SK-N-SH (cell line): ENCODE measurements around the gene POLE3. TPM values are rescaled to one million over a fixed set of nuclear protein-coding genes. Genes with fewer than 3 reads are reported as not detected.

ENCODE experiments used
- CTCF ChIA-PET: fragments of 300-600, 350-600 bp; formaldehyde crosslinking; extraction: SDS; loops from one replicate; lab custom pipeline; 2021; lab: Yijun Ruan, JAX
- POLR2A ChIA-PET: fragments of 350-600 bp; sonication (Branson Sonifier 250); formaldehyde crosslinking; extraction: SDS; loops from one replicate; lab custom pipeline; 2020; ENCODE audit warnings: antibody characterized with exemption, inconsistent platforms; lab: Yijun Ruan, JAX
- DNase-seq: peaks from one replicate; pipeline ENCODE4 v3.0.0; 2012
- H2AFZ ChIP-seq: fragments of 200-600 bp; sonication (generic); 2 replicates; pipeline ENCODE4 v1.8.1; 2016; ENCODE audit warnings: antibody characterized with exemption, mild to moderate bottlenecking, low read depth
- H3F3A ChIP-seq: fragments of 200-600 bp; sonication (generic); replicated peaks from 2 replicates; pipeline ENCODE3; 2016; ENCODE audit warnings: antibody characterized with exemption, mild to moderate bottlenecking; ENCODE audit not compliant: insufficient read depth
- H3K27ac ChIP-seq, 2 experiments: fragments of 200-500 bp in 1 of 2; fragments of 200-600 bp in 1 of 2; sonication (Bioruptor generic) in 1 of 2; sonication (generic), shearing (Covaris generic) in 1 of 2; 2 replicates each; pipeline versions ENCODE4 v1.5.1 to v1.6.1; 2014 to 2016; ENCODE audit warnings: low read depth in 2 of 2, inconsistent platforms in 1 of 2, low read length in 1 of 2, mild to moderate bottlenecking in 1 of 2, mixed read lengths in 1 of 2
- H3K27me3 ChIP-seq: fragments of 200-600 bp; sonication (generic), shearing (Covaris generic); 2 replicates; pipeline ENCODE4 v1.6.1; 2016; ENCODE audit warnings: mixed run types; ENCODE audit not compliant: insufficient read depth
- H3K36me3 ChIP-seq, 2 experiments: fragments of 200-500 bp in 1 of 2; fragments of 200-600 bp in 1 of 2; sonication (Bioruptor generic) in 1 of 2; sonication (generic) in 1 of 2; replicated peaks in 1 of 2; 2 replicates each; pipeline versions ENCODE3 to v1.5.1; 2014 to 2016; ENCODE audit warnings: low read length in 1 of 2, mild to moderate bottlenecking in 1 of 2; ENCODE audit not compliant: insufficient read depth in 2 of 2, control insufficient read depth in 1 of 2
- H3K4me1 ChIP-seq, 2 experiments: fragments of 200-500 bp in 1 of 2; fragments of 200-600 bp in 1 of 2; sonication (Bioruptor generic) in 1 of 2; sonication (generic), shearing (Covaris generic) in 1 of 2; 2 replicates each; pipeline versions ENCODE4 v1.5.1 to v1.6.1; 2014 to 2016; ENCODE audit warnings: low read depth in 1 of 2, low read length in 1 of 2, mixed run types in 1 of 2; ENCODE audit not compliant: insufficient read depth in 2 of 2, control insufficient read depth in 1 of 2
- H3K4me2 ChIP-seq: fragments of 200-600 bp; sonication (generic), shearing (Covaris generic); 2 replicates; pipeline ENCODE4 v1.6.1; 2017; ENCODE audit warnings: mixed run types
- H3K4me3 ChIP-seq, 2 experiments: fragments of 200-500 bp in 1 of 2; fragments of 200-600 bp in 1 of 2; sonication (Bioruptor generic) in 1 of 2; sonication (generic), shearing (Covaris generic) in 1 of 2; 2 replicates each; pipeline versions ENCODE4 v1.5.1 to v1.8.1; 2014 to 2016; ENCODE audit warnings: low read depth in 2 of 2, inconsistent platforms in 1 of 2, low read length in 1 of 2, mild to moderate bottlenecking in 1 of 2, mixed read lengths in 1 of 2, moderate library complexity in 1 of 2
- H3K79me2 ChIP-seq: fragments of 200-600 bp; sonication (generic); 2 replicates; pipeline ENCODE4 v1.8.1; 2017; ENCODE audit warnings: mild to moderate bottlenecking; ENCODE audit not compliant: insufficient read depth
- H3K9ac ChIP-seq: fragments of 200-600 bp; sonication (generic); 2 replicates; pipeline ENCODE4 v1.6.1; 2017; ENCODE audit warnings: mixed run types
- H3K9me2 ChIP-seq: fragments of 200-600 bp; sonication (generic); 2 replicates; pipeline ENCODE4 v1.6.1; 2017; ENCODE audit warnings: mixed run types
- H3K9me3 ChIP-seq: fragments of 200-600 bp; sonication (generic); 2 replicates; pipeline ENCODE4 v1.6.1; 2017; ENCODE audit warnings: mixed run types, mild to moderate bottlenecking, moderate library complexity
- H4K20me1 ChIP-seq: fragments of 200-600 bp; sonication (generic); 2 replicates; pipeline ENCODE4 v1.6.1; 2017; ENCODE audit warnings: mild to moderate bottlenecking, mixed run types; ENCODE audit not compliant: insufficient read depth
- EP300 ChIP-seq, 2 experiments: IDR thresholded peaks; 2 replicates each; pipeline versions ENCODE4 v1.4.0 to v1.6.1; 2012; ENCODE audit warnings: borderline replicate concordance in 1 of 2, low read depth in 1 of 2, low read length in 1 of 2
- EZH2phosphoT487 ChIP-seq: fragments of 200-600 bp; sonication (generic); IDR thresholded peaks from 2 replicates; pipeline ENCODE4 v1.6.1; 2017; ENCODE audit warnings: low read depth, mixed run types, mild to moderate bottlenecking, antibody characterized with exemption, moderate library complexity, borderline replicate concordance
- FOXM1 ChIP-seq: IDR thresholded peaks from 2 replicates; pipeline ENCODE4 v1.4.0; 2012; ENCODE audit warnings: low read depth, mild to moderate bottlenecking
- GABPA ChIP-seq: IDR thresholded peaks from 2 replicates; pipeline ENCODE4 v1.4.0; 2012; ENCODE audit warnings: low read depth, mild to moderate bottlenecking
- IRF3 ChIP-seq: fragments of 150-350 bp; IDR thresholded peaks from 2 replicates; pipeline ENCODE4 v1.6.1; 2016; ENCODE audit warnings: mild to moderate bottlenecking, low read depth, low read length
- RAD21 ChIP-seq: IDR thresholded peaks from 2 replicates; pipeline ENCODE4 v1.6.1; 2012; ENCODE audit warnings: mild to moderate bottlenecking, low read length
- RXRA ChIP-seq: IDR thresholded peaks from 2 replicates; pipeline ENCODE4 v1.4.0; 2012; ENCODE audit warnings: low read depth, mild to moderate bottlenecking, borderline replicate concordance
- SIN3A ChIP-seq: IDR thresholded peaks from 2 replicates; pipeline ENCODE4 v1.6.1; 2012; ENCODE audit warnings: low read depth, mild to moderate bottlenecking, low read length, moderate library complexity, borderline replicate concordance
- TAF1 ChIP-seq: IDR thresholded peaks from 2 replicates; pipeline ENCODE4 v1.6.1; 2012; ENCODE audit warnings: low read depth, mild to moderate bottlenecking, low read length, moderate library complexity, borderline replicate concordance
- WGBS: methylation state at CpG from one replicate; pipeline ENCODE4 v1.1.6; 2017; ENCODE audit warnings: low lambda C conversion rate; 5-methylcytosine and 5-hydroxymethylcytosine counted together
- polyA plus RNA-seq, 3 experiments: library from polyadenylated mRNA; depleted of rRNA; stranded (reverse); fragments of >200 nt; gene quantifications; 2 replicates each; pipeline ENCODE4 v1.2.3, GENCODE V29; 2012
- TF ChIP-seq, protein P1 (sequence below): fragments of 200-600 bp; sonication (generic); IDR thresholded peaks from 2 replicates; pipeline ENCODE4 v1.6.1; 2017; ENCODE audit warnings: antibody characterized with exemption, mild to moderate bottlenecking, moderate library complexity
- TF ChIP-seq, protein P2 (sequence below): IDR thresholded peaks from 2 replicates; pipeline ENCODE4; 2012

The POLE3 gene
- polyA plus RNA-seq, 1 of the 3 experiments (the other 2 are of a cell fraction), result 40.1 TPM

GRCh38 chr9:113364951-113365350 lies 45.5 kb downstream of the POLE3 start (continued):
- TF ChIP-seq, protein P1, sequence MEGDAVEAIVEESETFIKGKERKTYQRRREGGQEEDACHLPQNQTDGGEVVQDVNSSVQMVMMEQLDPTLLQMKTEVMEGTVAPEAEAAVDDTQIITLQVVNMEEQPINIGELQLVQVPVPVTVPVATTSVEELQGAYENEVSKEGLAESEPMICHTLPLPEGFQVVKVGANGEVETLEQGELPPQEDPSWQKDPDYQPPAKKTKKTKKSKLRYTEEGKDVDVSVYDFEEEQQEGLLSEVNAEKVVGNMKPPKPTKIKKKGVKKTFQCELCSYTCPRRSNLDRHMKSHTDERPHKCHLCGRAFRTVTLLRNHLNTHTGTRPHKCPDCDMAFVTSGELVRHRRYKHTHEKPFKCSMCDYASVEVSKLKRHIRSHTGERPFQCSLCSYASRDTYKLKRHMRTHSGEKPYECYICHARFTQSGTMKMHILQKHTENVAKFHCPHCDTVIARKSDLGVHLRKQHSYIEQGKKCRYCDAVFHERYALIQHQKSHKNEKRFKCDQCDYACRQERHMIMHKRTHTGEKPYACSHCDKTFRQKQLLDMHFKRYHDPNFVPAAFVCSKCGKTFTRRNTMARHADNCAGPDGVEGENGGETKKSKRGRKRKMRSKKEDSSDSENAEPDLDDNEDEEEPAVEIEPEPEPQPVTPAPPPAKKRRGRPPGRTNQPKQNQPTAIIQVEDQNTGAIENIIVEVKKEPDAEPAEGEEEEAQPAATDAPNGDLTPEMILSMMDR, result no peak
- TF ChIP-seq RAD21 (no peak), SIN3A (no peak), GABPA (no peak)

- Histone ChIP-seq H3K9ac (no peak overlapping the region), H3K9me2 (no peaks in the 10 kb centered on the region), H3K36me3 (no peaks in the 10 kb centered on the region), H3K79me2 (no peaks in the 10 kb centered on the region), H3K4me3 (no peak overlapping the region), H3K27me3 (no peaks in the 10 kb centered on the region), H2AFZ (no peak overlapping the region), H3K4me1 (peaks cover 0 to 8% of the 10 kb centered on the region in 2 experiments; a peak in 2 of 4 replicates), H3F3A (peaks cover 10% of the 10 kb centered on the region), H3K4me2 (no peak overlapping the region), H4K20me1 (no peaks in the 10 kb centered on the region), H3K27ac (no peak overlapping the region), H3K9me3 (no peaks in the 10 kb centered on the region)
- DNase-seq, result no peak
- 77% methylated on average over 3 of the region's 3 CpGs for WGBS
- ChIA-PET POLR2A (no interaction called here), CTCF (interaction anchor here (2.2 kb wide), 1 partner anchor 13 kb away, joined by 6 read pairs; the partner anchor contains the start of gene BSPRY)
- TF ChIP-seq EP300 (IDR thresholded peaks at IDR 0.05; ENCODE audit: borderline replicate concordance in 1 of 2, low read depth in 1 of 2, low read length in 1 of 2), result no peak
- TF ChIP-seq EZH2phosphoT487, result no peak
- TF ChIP-seq TAF1, result no peak
- TF ChIP-seq RXRA, result no peak
- no peak for TF ChIP-seq FOXM1
- no peak for TF ChIP-seq IRF3
- TF ChIP-seq, protein P2, sequence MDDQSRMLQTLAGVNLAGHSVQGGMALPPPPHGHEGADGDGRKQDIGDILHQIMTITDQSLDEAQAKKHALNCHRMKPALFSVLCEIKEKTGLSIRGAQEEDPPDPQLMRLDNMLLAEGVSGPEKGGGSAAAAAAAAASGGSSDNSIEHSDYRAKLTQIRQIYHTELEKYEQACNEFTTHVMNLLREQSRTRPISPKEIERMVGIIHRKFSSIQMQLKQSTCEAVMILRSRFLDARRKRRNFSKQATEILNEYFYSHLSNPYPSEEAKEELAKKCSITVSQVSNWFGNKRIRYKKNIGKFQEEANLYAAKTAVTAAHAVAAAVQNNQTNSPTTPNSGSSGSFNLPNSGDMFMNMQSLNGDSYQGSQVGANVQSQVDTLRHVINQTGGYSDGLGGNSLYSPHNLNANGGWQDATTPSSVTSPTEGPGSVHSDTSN, result no peak
Measured at GRCh38 chr9:113363336-113363735, 47.1 kb downstream of the POLE3 start.
